Measurements from ENCODE around the gene NCOA3. TPM values are rescaled to one million over a fixed set of nuclear protein-coding genes. Genes with fewer than 3 reads are reported as not detected.

The NCOA3 gene
- total and polyA plus RNA-seq, 10 of the 15 experiments (the other 5 are each of a cell fraction or from before 2014, with no cell fraction given) = 16.9 to 96.2 (median 73.6) TPM

- in situ Hi-C loops (cut with MboI) (no loop called here), intact Hi-C loops (cut with micrococcal nuclease; ENCODE audit: unreplicated experiment) (loop anchor here (2.0 to 5.0 kb wide), 2 partner anchors 33 to 103 kb away; no protein-coding TSS in a partner anchor)
- ChIA-PET CTCF (interaction anchor here (0.8 to 4.6 kb wide), 5 partner anchors 16 to 943 kb away, joined by 3 to 74 read pairs (median 6); no protein-coding TSS in a partner anchor), POLR2A (no interaction called here), RAD21 (ENCODE audit: unreplicated experiment) (interaction anchor here (1.0 to 3.5 kb wide), 4 partner anchors 11 to 941 kb away, joined by 3 to 25 read pairs (median 6); no protein-coding TSS in a partner anchor), SMC1A (ENCODE audit: uncharacterized antibody, unreplicated experiment) (interaction anchor here (1.1 to 4.0 kb wide), 6 partner anchors 15 to 942 kb away, joined by 3 to 34 read pairs (median 18); no protein-coding TSS in a partner anchor)
- H3K4me2 ChIP-seq (ENCODE audit: control insufficient read depth, insufficient read depth) = no peak overlapping the region
- no peak overlapping the region for H3K9ac ChIP-seq (ENCODE audit: control insufficient read depth, insufficient read depth, low read length)
- ATAC-seq (no peak), DNase-seq (ENCODE audit: low read depth, low spot score) (no peak), FAIRE-seq (no peak)
- H3K36me3 ChIP-seq (ENCODE audit: control insufficient read depth in 2 of 2, insufficient read depth in 2 of 2, low read length in 1 of 2) = no peaks in the 10 kb centered on the region
- no peak overlapping the region for H3K4me3 ChIP-seq
- BruUV-seq (replicated peaks) = no TSS peak
- no peaks in the 10 kb centered on the region for H4K20me1 ChIP-seq (ENCODE audit: control insufficient read depth, insufficient read depth)
- 43% methylated on average over 4 of the region's 4 CpGs for WGBS (ENCODE audit: insufficient coverage, insufficient replicate concordance, low lambda C conversion rate, missing lambda C conversion rate)
- H3K79me2 ChIP-seq (ENCODE audit: control insufficient read depth, insufficient read depth, low read length) = no peaks in the 10 kb centered on the region
- H3K27me3 ChIP-seq (replicated peaks in 1 of 2; ENCODE audit: control insufficient read depth in 2 of 2, insufficient read depth in 2 of 2, low read length in 1 of 2) = no peaks in the 10 kb centered on the region
- H2AFZ ChIP-seq (ENCODE audit: control insufficient read depth, low read depth, low read length) = no peak overlapping the region
- TF ChIP-seq SRF (IDR thresholded peaks at IDR 0.05; ENCODE audit: low read depth in 2 of 2, low read length in 2 of 2) (no peak), SMC3 (IDR thresholded peaks at IDR 0.05; ENCODE audit: borderline replicate concordance, low read length) (no peak), RAD21 (IDR thresholded peaks at IDR 0.05; ENCODE audit: insufficient read depth, low read depth, low read length) (no peak), DPF2 (IDR thresholded peaks at IDR 0.05) (no peak), RELB (IDR thresholded peaks at IDR 0.05; ENCODE audit: low read depth) (no peak), TCF12 (IDR thresholded peaks at IDR 0.05; ENCODE audit: low read depth, low read length) (no peak), PML (IDR thresholded peaks at IDR 0.05; ENCODE audit: low read length) (no peak), IRF3 (IDR thresholded peaks at IDR 0.05) (no peak), ASH2L (IDR thresholded peaks at IDR 0.05; ENCODE audit: borderline replicate concordance, low read depth) (no peak), BRCA1 (IDR thresholded peaks at IDR 0.05; ENCODE audit: low read depth, low read length) (no peak), ZNF384 (IDR thresholded peaks at IDR 0.05; ENCODE audit: borderline replicate concordance, low read depth, low read length) (no peak), KAT2A (conservative IDR thresholded peaks at IDR 0.05; ENCODE audit: control insufficient read depth, low read depth, low read length) (no peak), ESRRA (IDR thresholded peaks at IDR 0.05; ENCODE audit: low read length) (no peak), NFYB (IDR thresholded peaks at IDR 0.05; ENCODE audit: insufficient read depth, low read depth, low read length) (no peak), MTA2 (IDR thresholded peaks at IDR 0.05; ENCODE audit: low read depth) (no peak)
- no peaks in the 10 kb centered on the region for H3K4me1 ChIP-seq (ENCODE audit: control insufficient read depth, insufficient read depth, low read length)
- no peaks in the 10 kb centered on the region for H3K9me3 ChIP-seq (replicated peaks; ENCODE audit: control insufficient read depth, insufficient read depth, low read length)
- no peak overlapping the region for H3K27ac ChIP-seq (ENCODE audit: control insufficient read depth, insufficient read depth)
Observed at GRCh38 chr20:47679462-47679861, 177.8 kb downstream of the NCOA3 start.

Measured in GM12878 (cell line).